ENCODE measurements around the gene RNASE7. TPM values are rescaled to one million over a fixed set of nuclear protein-coding genes. Genes with fewer than 3 reads are reported as not detected.
A peak's percentile ranks its signal among the peaks of the same experiment; 100 is the strongest.
"Not testable (repeated sequence)": the region's sequence is repeated elsewhere in the genome, so short reads cannot be mapped to it uniquely, and the experiment has no call there.

Gene RNASE7
- total RNA-seq, 4 donors from 2014 or later, result not detected

DNA sequence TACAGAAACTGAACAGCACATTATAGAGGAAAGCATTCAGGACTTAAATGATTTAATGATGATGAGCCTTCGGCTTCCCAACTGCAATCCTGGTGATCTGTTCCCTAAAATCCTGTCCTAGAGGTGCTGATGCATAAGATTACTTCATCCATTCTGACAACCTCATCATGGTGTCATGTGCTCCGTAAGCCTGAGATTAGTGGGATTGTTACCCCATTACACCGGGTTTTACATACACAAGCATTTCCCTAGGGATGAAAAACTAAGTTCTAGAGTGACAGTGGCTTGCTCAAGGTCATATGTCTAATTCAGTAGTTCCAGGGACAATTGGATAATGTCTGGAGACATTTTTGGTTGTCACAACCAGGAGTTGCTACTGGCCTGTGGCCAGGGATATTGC lies 5.0 kb upstream of the RNASE7 start:
- 91 to 93% methylated on average over 3 of the region's 3 CpGs for WGBS, 2 donors
- Histone ChIP-seq H3K4me1 (peaks cover 15 to 20% of the 10 kb centered on the region in 2 donors), H3K27ac (no peak overlapping the region), H3K27me3 (no peaks in the 10 kb centered on the region), H3K4me3 (replicated peaks in 1 of 3) (no peak overlapping the region), H3K36me3 (no peaks in the 10 kb centered on the region), H3K9me3 (no peaks in the 10 kb centered on the region)
- DNase-seq, result no peak
- TF ChIP-seq, protein P1, sequence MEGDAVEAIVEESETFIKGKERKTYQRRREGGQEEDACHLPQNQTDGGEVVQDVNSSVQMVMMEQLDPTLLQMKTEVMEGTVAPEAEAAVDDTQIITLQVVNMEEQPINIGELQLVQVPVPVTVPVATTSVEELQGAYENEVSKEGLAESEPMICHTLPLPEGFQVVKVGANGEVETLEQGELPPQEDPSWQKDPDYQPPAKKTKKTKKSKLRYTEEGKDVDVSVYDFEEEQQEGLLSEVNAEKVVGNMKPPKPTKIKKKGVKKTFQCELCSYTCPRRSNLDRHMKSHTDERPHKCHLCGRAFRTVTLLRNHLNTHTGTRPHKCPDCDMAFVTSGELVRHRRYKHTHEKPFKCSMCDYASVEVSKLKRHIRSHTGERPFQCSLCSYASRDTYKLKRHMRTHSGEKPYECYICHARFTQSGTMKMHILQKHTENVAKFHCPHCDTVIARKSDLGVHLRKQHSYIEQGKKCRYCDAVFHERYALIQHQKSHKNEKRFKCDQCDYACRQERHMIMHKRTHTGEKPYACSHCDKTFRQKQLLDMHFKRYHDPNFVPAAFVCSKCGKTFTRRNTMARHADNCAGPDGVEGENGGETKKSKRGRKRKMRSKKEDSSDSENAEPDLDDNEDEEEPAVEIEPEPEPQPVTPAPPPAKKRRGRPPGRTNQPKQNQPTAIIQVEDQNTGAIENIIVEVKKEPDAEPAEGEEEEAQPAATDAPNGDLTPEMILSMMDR (IDR thresholded peaks at IDR 0.05), result no peak
- TF ChIP-seq POLR2A (IDR thresholded peaks at IDR 0.05), result no peak
- intact Hi-C loops (cut with DNase I), result no loop called here

DNA sequence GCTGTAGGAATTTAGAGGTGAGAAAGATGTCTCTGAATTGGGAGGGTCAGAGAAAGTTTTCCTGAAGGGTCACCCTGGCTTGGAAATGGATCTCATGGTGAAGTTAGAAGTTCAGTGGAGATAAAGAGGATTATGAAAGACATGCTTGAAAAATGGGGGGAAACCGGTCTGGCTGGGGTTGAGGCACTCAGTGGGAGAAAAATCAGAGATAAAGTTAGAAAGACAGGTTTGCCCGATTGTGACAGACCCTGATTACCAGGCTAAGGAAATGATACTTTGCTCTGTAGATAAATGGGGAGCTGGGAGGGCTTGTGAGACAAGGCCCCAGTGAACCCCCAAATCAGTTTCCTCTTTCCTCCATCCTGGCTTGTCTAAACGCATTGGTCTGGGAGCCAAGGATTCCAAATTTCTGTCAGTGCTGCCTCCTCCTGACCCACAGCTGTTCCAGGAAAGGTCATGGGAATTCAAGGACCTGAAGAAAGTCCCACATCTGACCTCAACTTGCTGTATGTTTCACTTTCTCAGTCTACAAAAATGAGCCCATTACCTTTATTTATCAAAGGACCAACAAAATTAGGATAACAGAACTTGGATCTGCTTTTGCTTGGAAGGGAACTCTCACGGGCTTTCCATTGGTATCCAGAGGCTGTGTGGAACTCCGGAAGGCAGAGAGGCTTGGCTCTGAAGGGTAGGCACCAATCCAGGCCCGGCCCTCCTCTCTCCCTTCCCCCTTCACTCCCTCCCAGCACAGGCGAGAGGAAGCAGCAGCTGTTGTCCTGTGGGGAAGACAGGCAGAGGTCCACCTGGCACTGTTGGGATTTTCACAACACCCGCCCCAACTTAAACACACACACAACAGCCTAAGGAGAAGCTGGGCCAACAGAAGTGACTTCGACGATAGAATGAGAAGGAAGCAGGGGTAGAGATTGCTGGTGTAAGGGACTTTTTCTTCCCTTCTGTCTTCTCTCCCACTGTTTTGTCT lies 3.4 kb upstream of the RNASE7 start:
- H3K9me3 ChIP-seq, result no peaks in the 10 kb centered on the region
- intact Hi-C loops (cut with DNase I), result no loop called here
- WGBS, 2 donors, result 23 to 31% methylated on average over 10 of the region's 10 CpGs
- peak; percentile 68 to 82 for DNase-seq
- H3K4me1 ChIP-seq, result peaks cover 21 to 31% of the 10 kb centered on the region in 2 donors
- TF ChIP-seq, protein P1 (IDR thresholded peaks at IDR 0.05), result no peak
- TF ChIP-seq POLR2A (IDR thresholded peaks at IDR 0.05), result peak in 1 of 2 donors; percentile 25
- peak overlapping the region; percentile 63 to 81 (median 75) for H3K27ac ChIP-seq
- H3K36me3 ChIP-seq, result no peaks in the 10 kb centered on the region
- H3K27me3 ChIP-seq, result no peaks in the 10 kb centered on the region
- H3K4me3 ChIP-seq (replicated peaks in 1 of 3), result no peak overlapping the region

DNA sequence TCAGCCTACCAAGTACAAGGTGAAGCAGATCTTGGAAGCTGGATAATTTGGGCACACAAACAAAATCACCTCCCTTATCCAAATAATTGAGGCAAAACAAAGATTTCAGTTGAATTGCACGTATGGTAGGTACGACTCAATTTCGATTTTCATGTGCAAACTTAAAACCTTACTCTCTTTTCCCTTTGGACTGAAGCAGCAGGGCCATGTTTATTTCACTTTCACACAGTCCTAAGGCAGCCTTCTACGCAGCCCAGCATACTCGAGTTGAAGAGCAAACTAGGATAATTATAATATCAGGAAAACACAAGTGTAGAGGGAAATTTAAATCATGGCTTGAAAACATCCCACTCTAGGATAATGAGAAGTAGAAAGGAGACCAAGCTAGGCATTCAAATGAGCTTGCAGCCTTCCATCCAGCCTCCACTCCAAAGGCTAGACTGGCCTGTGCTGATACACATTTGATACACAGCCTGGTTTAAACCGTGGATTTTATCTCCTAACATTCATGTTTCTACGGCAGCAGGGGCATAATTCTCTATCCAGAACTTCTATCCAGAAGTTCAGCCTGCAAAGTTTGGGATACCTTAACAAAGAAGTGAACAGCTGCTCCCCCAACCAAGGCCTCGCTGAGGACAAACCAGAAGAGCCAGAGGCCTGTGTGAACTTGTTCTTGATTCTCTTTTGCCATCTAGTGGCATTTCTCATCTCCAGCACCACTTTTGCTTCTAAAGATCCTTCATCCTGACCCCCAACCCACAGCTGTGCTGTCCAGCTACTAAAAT lies 2.4 kb upstream of the RNASE7 start:
- 51 to 63% methylated on average over 8 of the region's 8 CpGs for WGBS, 2 donors
- intact Hi-C loops (cut with DNase I), result loop anchor here (2.0 kb wide), 1 partner anchor 23 kb away; no protein-coding TSS in a partner anchor
- Histone ChIP-seq H3K9me3 (no peaks in the 10 kb centered on the region), H3K4me3 (replicated peaks in 1 of 3) (no peak overlapping the region), H3K27me3 (no peaks in the 10 kb centered on the region), H3K27ac (peak overlapping the region; percentile 63 to 81 (median 75)), H3K36me3 (no peaks in the 10 kb centered on the region), H3K4me1 (peaks cover 28 to 40% of the 10 kb centered on the region in 2 donors)
- DNase-seq, result peak; percentile 43 to 56
- TF ChIP-seq POLR2A (IDR thresholded peaks at IDR 0.05), result no peak
- TF ChIP-seq, protein P1 (IDR thresholded peaks at IDR 0.05), result peak; percentile 38 to 73 (median 62)

DNA sequence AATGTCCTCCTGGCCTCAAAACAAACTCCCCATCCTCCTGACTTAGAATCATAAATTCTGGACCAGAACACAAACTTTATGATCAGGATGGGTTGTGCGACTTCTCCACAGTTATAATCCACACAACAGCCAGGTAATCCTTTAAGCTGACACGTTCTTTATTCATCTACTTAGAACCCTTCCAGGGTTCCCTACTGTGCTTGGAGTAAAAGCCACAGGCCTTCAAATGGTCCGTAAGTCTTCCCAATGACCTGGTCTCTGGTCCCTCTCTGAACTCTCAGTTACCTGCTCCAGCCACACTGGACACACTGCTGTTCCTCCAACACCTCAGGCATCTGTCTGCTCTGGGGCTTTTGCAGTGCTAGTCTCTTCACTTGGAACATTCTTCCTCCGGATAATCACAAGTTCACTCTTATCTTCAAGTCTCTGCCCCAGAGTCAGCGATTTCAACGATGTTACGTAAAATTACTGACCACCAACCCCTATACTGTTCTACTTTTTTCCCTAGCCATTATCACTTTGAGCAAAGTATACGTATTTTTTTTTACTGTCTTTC lies 1.7 kb upstream of the RNASE7 start:
- H3K27me3 ChIP-seq, result no peaks in the 10 kb centered on the region
- no peak overlapping the region for H3K4me3 ChIP-seq (replicated peaks in 1 of 3)
- no peak for DNase-seq
- intact Hi-C loops (cut with DNase I), result loop anchor here (2.0 kb wide), 1 partner anchor 24 kb away; no protein-coding TSS in a partner anchor
- WGBS, 2 donors, result 77 to 80% methylated on average over 8 of the region's 8 CpGs
- no peaks in the 10 kb centered on the region for H3K36me3 ChIP-seq
- no peak overlapping the region for H3K27ac ChIP-seq
- no peaks in the 10 kb centered on the region for H3K9me3 ChIP-seq
- TF ChIP-seq, protein P1 (IDR thresholded peaks at IDR 0.05), result no peak
- TF ChIP-seq POLR2A (IDR thresholded peaks at IDR 0.05), result no peak
- peaks cover 28 to 40% of the 10 kb centered on the region in 2 donors for H3K4me1 ChIP-seq

DNA sequence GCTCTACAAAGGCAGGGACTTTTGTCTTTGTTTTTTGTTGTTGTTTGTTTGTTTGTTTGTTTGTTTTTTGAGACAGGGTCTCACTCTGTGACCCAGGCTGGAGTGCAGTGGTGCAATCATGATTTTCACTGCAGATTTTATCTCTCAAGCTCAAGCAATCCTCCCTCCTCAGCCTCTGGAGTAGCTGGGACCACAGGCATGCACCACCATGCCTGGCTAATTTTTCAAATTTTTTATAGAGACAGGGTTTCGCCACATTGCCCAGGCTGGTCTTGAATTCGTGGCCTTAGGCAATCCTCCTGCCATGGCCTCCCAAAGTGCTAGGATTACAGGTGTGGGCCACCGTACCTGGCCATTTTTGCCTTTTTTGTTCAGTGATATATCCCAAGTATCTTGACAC lies 1.2 kb upstream of the RNASE7 start:
- not testable (repeated sequence) for H3K27me3 ChIP-seq; H3K36me3 ChIP-seq; H3K27ac ChIP-seq; H3K4me3 ChIP-seq (replicated peaks in 1 of 3); DNase-seq; H3K9me3 ChIP-seq
- H3K4me1 ChIP-seq, result peaks cover 28 to 40% of the 10 kb centered on the region in 2 donors
- intact Hi-C loops (cut with DNase I), result loop anchor here (2.0 kb wide), 1 partner anchor 24 kb away; no protein-coding TSS in a partner anchor
- WGBS, 2 donors, result 83 to 88% methylated on average over 3 of the region's 3 CpGs
